UCSD-AML1 (cell line): Measurements from ENCODE around the gene PAGE4.

Experiments used
- DNase-seq: peaks from one replicate; lab custom pipeline; 2025; ENCODE audit not compliant: unreplicated experiment; lab: John Stamatoyannopoulos, UW

PAGE4 gene, protein sequence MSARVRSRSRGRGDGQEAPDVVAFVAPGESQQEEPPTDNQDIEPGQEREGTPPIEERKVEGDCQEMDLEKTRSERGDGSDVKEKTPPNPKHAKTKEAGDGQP

DNA sequence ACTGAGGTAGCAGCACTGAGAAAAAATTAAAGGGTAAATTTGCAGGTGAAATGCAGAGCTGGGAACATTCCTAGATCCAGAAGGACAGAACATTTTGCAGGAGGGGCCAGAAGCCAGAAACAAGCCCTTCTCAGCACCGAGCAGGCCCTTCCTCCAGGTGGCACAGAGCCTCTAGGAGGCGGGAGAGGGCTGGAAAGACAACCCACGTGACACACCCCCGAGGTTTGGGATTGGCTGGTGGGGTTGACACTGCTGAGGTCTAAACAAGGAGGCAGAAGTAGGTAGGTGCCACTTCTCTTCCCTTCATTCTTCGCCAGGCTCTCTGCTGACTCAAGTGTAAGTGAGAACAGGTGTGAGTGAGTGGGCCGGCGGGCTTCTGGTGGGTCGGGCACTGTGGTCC, at the start of gene PAGE4:
TSS of gene PAGE4 (plus strand) at position 288 of the 400 bp plus-strand sequence. CDS start 1,126 bp downstream, outside the sequence.
- no peak for DNase-seq

DNA sequence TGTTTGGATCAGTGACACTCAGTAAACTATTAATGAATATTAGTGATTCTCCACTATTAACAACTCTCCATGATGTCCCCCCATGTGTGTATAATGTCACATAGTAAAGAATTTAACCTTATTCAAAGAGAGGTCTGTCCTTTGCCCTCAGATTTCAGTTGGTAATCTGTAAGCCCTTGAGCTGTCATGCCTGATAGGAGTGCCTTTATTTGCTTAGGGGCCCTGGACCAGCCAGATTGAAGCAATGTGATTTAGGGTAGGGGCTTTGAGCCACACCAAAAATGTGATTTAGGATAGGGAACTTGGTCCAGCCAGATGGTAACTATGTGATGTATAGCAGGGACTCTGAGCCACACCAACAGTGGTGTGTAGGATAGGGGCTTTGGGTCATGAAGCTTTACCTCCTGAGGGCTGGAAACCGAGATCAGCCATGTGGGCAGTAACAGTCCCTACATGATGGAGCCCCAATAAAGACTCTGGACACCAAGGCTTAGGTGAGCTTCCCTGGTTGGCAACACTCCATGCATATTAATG, 44.3 kb upstream of the PAGE4 start:
- DNase-seq = no peak

DNA sequence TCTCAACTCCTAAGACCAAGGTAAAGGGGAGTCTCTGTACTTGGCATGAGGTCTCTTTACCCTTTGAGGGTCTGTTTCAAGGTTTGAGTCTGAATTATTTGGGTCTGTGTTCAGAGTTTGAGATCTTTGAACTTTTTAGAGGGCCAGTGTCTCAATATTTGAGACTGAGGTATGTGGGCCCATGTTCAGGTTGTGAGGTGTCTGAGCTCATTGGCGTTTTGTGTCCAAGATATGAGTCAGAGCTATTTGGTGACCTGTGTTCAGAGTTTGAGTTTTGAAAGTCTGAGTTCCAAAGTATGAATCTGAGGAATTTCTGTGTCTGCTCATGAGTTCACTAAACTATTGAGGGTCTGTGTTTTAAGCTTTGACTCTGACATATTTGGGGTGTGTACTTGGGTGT, 36.7 kb upstream of the PAGE4 start:
- no peak for DNase-seq

DNA sequence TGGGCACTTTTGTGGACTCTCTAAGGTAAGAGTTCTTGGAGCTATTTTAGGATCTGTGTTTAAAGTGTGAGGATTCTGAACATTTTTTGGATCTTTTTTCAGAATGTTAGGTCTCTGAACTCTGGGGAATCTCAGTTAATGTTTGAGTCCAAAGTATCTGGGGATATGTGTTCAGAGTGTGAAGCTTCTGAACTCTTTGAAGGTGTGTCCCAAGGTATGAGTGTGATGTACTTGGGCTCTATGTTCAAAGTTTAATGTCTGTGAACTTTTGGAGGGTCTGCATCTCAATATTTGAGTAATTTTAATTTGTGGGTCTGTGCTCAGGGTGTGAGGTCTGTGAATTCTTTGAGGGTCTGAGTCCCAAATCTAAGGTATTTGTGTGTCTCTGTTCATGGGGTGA, 35.4 kb upstream of the PAGE4 start:
- DNase-seq = no peak

DNA sequence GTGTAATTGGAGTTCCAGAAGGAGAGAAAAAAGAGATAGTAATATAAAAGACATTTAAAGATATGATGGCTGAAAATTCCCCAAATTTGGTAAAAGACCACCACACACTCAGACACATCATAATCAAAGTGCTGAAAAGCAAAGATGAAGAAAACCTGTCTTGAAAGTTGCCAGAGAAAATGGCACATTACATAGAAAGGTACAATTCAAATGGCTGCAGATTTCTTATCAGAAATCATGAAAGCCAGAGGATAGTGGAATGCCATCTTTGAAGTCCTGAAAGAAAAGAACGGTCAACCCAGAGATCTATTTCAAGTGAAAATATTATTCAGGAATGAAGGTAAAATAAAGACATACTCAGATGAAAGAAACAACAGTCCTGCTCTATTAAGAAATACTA, 29.3 kb upstream of the PAGE4 start:
- no peak for DNase-seq

DNA sequence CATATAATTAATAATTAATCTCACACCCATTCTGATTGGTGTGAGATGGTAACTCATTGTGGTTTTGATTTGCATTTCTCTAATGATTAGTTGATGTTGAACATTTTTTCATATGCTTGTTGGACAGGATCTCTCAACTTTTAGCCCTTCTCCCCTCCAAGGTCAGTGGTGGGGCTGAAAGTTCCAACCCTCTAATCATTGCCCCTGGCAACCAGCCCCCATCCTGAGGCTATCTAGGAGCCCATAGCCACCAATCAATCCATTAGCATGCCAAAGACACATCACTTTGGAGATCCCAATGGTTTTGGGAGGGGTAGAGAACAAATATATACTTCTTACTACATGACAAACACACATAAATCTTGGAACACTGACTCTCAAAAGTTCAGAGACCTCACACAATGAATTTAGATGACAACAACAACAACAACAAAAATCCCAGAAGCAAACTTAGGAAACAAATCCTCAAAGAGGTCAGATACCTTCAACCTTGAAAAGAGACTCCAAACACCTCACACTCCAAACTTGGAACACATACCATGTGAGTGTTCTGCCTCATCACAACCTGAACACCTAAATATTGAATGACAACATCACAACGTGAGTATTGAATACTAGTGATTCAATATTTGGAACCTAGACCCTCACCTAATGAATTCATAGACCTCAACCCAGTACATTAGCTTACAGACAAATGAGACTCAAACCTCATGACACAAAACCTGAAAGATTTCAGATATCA, 19.0 kb upstream of the PAGE4 start:
- no peak for DNase-seq

DNA sequence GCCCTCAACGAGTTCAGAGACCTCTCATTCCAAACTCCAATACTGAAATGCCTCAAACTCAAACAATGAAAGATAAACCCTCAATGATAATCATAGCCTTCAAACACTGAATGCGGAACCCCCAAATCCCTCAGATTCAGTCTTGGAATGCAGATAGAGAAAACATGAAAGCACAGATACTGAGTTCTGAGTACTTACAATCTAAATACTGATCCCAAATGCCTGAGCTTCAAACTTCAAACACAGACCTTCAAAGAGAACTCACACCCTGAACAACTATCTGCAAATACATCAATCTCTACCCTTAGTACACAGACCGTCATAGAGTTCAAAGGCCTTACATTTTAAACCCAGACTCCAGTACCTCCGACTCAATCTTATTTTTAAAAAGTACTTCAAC, 16.9 kb upstream of the PAGE4 start:
- no peak for DNase-seq

DNA sequence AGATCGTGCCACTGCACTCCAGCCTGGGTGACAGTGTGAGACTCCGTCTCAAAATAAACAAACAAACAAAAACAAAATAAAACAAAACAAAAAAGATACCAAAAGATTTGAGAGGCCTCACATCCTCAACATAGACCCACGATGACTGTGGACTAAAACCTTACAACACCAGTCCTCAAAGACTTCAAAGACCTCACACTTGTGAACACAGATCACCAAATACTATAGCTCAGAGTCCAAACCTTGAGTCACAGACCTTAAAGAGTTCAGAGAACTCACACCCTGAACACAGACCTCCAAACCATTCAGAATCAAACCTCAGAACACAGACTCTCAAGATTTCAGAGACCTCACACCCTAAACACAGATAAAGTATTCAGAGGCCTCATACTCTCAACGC, 12.7 kb upstream of the PAGE4 start:
- DNase-seq = no peak

DNA sequence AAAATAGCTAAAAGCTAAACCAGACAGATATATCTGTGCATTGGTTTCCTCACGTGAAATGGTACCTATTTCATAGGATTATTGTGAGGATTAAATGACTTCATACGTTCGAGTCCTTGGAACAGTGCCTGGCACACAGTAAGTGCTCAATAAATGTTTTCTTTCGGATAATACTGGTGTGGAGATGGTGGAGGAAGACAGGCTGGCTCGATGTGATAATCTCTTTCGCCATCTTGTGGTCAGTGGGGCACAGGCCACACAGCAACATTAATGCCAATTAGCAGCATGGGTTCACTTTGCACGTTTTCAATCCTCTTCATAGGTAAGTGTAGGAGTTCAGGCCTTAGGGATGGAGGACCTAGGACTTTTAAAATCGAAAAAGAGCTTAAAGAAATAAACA, 9.3 kb downstream of the PAGE4 start:
- DNase-seq = no peak

DNA sequence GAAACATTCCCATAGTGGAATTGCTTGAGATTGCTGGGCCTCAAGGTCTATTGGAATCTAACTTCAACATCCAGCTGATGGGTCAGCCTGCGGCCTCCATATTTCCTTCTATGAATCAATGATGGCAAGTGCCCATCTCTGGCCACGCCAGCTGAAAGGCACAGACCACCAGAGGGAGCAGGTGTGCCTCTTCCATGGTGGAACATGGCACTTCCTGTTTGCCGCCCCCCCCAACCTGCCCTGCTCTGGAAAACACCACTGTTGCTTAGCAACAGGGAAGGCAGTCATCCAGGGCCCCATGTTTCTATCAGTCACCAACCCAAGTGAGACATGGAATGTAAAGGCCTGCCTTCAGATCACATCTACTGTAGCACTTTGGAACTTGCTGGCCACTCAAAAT, 11.6 kb downstream of the PAGE4 start:
- peak; percentile 22 for DNase-seq

DNA sequence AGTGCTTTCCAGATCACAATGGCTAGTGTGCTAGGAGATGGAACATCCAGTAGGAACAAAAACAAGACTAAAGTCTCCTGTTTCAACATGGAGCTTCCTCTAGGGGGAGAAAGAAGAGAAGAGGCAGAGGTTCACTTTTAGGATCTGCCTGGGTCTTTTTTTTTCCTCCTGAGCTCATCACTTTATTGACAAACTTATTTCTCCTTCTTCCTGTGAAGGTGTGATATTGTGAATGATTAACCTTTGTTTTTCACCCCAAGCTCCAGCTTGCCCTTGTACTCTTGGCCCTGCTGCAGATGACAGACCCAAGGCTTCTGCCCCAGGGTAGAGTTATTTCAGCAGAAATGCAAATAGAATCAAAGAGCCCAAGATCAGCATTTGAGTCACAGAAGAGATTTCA, 13.5 kb downstream of the PAGE4 start:
- no peak for DNase-seq

DNA sequence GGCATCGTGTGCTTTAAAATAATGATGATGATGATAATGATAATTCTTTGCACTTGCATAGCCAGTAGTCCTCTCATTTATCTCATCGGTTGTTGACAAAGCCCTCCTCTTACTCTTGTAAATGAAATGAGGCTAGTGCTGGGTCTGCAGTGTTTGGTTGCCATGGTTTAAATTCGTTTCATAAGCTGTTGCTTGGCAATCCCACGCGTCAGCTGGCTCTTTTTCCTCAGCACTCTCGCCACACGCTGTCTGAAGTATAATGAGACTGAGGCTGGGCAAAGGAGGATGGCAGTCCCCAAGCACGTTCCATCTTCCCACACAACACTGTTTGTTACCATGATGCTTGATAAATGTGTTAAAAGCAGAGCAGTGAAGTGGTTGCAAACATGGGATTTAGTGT, 15.5 kb downstream of the PAGE4 start:
- DNase-seq = no peak

DNA sequence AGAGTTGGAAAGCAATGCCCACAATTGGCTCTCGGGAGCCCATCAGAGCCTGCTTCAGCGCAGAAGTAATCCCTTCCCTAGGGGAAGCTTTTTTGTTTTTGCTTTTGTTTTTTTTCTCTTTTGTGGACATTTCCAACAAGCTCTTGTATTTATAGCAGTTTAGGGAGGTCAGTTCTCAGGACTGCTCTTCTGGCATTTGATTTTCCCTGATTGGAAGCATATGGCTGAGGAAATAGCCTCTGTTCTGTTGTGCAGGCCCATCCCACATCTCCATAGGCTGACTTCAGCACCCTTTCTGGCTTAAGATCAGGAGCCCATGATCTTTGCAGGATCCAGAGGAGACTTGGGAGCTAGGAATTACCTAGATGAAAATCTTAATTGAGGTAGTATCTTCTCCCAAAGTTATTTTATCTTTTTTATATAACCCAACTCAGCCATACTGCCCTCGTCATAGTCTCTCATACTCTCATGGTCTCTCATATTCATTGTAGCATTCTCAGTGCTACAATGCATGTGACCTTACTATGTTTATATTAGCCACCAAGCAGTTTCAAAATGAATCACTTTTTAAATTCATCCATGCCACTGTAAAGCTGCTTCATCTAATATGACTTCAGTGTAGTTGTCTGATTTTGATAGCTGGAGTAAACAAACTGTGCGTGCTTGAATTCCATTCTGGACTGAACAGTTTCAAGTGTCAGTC, 16.7 kb downstream of the PAGE4 start:
- DNase-seq = no peak

DNA sequence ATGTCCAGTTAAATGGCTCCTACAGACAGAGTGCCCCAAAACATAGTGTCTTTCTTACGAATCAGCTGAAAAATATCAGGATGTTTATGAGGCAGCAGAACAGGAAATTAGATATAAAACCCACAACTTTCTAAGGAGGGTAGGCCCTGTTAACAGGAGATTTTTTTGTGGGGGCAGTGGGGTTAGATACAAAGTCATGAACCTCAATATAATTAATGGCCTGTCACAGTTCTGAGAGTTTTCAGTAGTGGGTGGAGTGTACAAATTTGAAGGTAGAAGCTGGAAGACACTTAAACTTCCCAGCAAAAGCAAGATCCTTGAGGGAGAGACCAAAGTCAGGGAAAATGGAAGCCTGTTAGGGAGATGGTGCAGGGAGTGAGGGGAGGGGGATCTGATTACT, 17.4 kb downstream of the PAGE4 start:
- no peak for DNase-seq

DNA sequence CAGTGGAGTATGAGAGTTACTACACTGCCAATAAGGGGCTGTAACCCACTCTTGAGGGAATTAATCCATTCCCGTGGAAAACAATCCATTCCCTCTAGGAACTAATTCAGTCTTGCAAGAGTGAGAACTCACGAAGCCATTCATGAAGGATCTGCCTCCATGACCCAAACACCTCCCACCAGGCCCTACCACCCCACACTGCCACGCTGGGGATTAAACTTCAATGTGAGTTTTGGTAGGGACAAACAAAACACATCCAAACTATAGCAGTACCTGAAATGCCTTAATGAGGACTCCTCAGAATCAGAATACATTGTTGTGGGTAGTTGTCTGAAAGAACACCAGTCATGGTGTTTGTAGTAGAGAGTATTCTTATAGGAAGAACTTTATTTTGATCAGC, 19.2 kb downstream of the PAGE4 start:
- DNase-seq = no peak

DNA sequence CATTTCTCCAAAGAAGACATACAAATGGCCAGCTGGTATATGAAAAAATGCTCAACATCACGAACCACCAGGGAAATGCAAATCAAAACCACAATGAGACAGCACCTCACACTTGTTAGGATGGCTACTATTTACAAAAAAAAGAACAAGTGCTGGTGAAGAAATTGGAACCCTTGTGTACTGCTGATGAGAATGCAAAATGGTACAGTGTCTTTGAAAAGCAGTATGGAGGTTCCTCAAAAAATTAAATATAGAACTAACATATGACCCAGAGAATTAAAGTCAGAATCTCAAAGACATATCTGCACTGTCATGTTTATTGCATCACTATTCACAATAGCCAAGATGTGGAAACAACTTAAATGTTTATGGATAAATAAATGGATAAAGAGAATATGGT, 20.9 kb downstream of the PAGE4 start:
- no peak for DNase-seq

DNA sequence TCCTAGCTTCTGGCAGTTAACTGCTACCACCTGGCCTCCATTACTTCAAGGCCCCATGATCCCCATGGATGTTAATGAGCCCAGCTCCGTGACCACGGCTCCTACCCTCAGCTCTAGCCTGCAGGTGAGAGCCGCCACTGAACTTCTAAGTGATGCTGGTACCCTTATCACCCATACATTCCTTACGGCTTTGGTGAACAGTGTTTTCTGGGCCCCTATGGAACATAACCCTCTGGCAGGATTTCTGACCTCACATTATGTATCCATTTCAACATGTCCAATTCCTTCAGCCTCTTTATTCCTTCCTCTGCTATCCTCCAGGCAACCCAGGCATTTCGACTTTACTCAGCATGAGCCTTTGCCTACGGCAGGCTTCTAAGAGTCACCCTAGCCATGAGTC, 24.6 kb downstream of the PAGE4 start:
- DNase-seq = no peak

DNA sequence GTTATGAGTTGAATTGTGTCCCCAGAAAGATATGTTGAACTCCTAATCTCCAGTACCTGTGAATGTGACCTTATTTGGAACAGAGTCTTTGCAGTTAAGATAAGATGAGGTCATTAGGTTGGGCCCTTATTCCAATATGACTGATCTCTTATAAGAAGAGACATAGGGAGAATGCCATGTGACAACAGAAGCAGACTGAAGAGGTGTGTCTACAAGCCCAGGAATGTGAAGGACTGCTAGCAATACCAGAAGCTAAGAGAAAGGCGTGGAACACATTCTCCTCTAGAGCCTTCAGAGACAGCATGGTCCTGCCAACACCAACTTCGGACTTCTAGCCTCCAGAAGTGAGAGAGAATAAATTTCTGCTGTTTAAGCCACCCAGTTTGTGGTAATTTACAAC, 27.7 kb downstream of the PAGE4 start:
- no peak for DNase-seq

DNA sequence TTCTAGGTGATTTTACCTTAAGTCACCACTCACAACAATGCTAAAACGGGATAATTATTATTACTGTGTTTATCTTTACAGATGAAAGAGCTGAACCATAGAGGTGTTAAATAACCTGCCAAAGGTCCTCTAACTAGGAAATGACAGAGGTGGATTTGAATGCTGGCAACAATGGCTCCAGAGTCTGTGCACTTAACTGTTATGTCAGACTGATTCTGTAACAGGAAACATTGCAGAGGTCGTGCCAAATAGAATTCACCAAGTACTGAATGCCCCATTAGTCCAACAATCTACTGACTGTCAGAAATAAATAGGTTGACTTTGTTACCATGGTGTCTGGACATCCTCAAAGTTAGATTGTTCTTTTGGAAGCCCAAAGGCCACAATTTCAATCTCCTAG, 29.2 kb downstream of the PAGE4 start:
- no peak for DNase-seq

DNA sequence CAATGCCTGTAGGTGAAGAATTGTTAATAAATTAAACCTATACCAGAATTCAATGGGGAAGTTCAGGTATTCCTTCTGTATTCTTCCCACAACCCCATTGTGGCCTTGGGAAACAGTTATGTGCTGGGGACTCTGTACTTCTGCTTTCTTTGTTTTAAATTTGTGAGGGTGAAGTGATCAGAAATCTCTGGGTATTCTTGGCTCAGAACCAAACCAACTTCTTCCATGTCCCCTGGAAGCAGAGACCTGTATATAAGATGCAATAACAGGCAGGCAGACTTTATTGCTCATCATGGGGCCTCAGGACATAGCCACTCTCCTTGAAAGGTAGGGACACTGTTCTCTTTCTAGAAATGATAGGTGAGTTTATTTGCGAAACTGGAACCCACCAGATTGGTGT, 30.4 kb downstream of the PAGE4 start:
- DNase-seq = no peak

DNA sequence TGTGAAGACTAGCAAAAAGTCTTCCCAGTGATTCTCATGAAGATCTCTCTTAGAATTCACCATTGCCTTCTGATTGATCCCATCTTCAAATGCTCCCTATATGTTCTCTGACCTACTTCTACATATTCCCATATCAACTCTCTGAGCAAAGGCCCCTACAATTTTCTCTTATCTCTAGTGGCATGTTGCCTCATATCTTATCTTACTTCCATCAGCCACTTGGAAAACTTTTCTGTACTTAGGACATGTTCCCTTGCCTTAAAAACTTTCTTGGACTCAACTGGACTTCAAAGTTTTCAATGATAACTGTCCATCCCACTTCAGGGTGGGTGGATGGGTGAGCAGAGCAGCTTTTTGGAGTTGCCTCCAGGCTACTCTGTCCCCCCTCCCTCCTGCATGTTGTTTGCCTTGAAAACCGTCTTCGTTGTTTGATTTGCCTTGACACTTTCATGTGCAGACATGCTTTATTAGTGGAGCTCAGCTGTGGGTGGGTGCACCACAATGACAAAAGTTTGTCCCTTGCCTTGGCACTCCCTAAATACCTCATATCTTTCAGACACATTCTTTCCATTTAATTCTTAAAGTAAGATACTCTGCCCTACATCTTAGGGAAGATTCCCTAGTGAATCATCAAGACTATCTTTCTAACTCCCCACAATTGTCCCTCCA, 31.9 kb downstream of the PAGE4 start:
- no peak for DNase-seq

DNA sequence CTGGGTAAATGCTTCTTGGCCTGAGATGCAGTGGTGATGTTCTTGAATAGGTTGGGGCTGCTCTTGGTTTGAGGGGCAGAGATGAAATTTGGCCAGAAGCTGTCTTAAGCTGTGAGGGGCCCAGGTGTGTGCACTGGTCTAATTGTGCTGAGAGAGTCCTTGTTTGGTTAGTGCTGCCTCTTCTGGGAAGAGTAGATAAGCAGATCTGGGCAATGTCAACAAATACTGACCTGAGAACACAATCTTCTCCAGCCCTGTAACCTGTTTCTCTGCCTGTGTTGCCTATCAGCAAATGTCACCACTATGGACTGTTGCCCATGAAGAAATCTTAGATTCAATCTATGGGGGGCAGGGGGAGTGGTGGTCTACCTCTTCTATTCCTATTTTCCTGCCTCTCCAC, 33.0 kb downstream of the PAGE4 start:
- no peak for DNase-seq
